Ishikawa (cell line): ENCODE results near the gene CR2.

ENCODE experiments used
- CEBPB ChIP-seq: IDR thresholded peaks from 2 replicates; pipeline ENCODE4 v1.6.1; 2012
- EGR1 ChIP-seq: IDR thresholded peaks from 2 replicates; pipeline ENCODE4 v1.6.1; 2012
- EP300 ChIP-seq: IDR thresholded peaks from 2 replicates; pipeline ENCODE4 v1.6.1; 2012; ENCODE audit warnings: borderline replicate concordance
- FOXM1 ChIP-seq: IDR thresholded peaks from 2 replicates; pipeline ENCODE4 v1.6.1; 2012; ENCODE audit warnings: low read depth, borderline replicate concordance
- RAD21 ChIP-seq: IDR thresholded peaks from 2 replicates; pipeline ENCODE4 v1.6.1; 2012; ENCODE audit warnings: low read depth
- REST ChIP-seq: IDR thresholded peaks from 2 replicates; pipeline ENCODE4 v1.6.1; 2012; ENCODE audit warnings: low read depth, mild to moderate bottlenecking
- TAF1 ChIP-seq: IDR thresholded peaks from 2 replicates; pipeline ENCODE4 v1.6.1; 2012; ENCODE audit warnings: low read depth, mild to moderate bottlenecking
- TCF12 ChIP-seq: IDR thresholded peaks from 2 replicates; pipeline ENCODE4 v1.6.1; 2012; ENCODE audit warnings: low read depth
- YY1 ChIP-seq: IDR thresholded peaks from 2 replicates; pipeline ENCODE4 v1.6.1; 2012; ENCODE audit warnings: low read depth

GRCh38 chr1:207428783-207429182, 25.3 kb upstream of the CR2 start:
- no peak for TF ChIP-seq EP300
- no peak for TF ChIP-seq RAD21
- no peak for TF ChIP-seq YY1
- no peak for TF ChIP-seq EGR1
- TF ChIP-seq TAF1 = no peak
- no peak for TF ChIP-seq CEBPB
- no peak for TF ChIP-seq FOXM1
- TF ChIP-seq TCF12 = no peak
- TF ChIP-seq REST = no peak
